Measurements from ENCODE around the gene ARSG. TPM values are rescaled to one million over a fixed set of nuclear protein-coding genes. Genes with fewer than 3 reads are reported as not detected.
A peak's percentile ranks its signal among the peaks of the same experiment; 100 is the strongest.

ARSG gene
- total and polyA plus RNA-seq, 10 of the 15 experiments (the other 5 are each of a cell fraction or from before 2014, with no cell fraction given) = 2.9 to 13.5 (median 7.6) TPM

GRCh38 chr17:68290955-68291835, at the start of gene ARSG, which contains the start of gene SLC16A6 (continued):
- no peak for TF ChIP-seq E2F4 (IDR thresholded peaks at IDR 0.05; ENCODE audit: low read depth, low read length)
- TF ChIP-seq NFIC (IDR thresholded peaks at IDR 0.05; ENCODE audit: low read depth, low read length) = no peak
- TF ChIP-seq MTA2 (IDR thresholded peaks at IDR 0.05; ENCODE audit: low read depth) = no peak
- TF ChIP-seq SUZ12 (IDR thresholded peaks at IDR 0.05; ENCODE audit: unreplicated experiment) = no peak
- no peak for TF ChIP-seq PRDM15 (CRISPR knock-in tag; IDR thresholded peaks at IDR 0.05)
- peak; percentile 2; the same call in 1 of the 2 replicates for TF ChIP-seq SIN3A (IDR thresholded peaks at IDR 0.05; ENCODE audit: low read depth, low read length)
- TF ChIP-seq FOXK2 (IDR thresholded peaks at IDR 0.05) = no peak
- TF ChIP-seq YY1 (IDR thresholded peaks at IDR 0.05; ENCODE audit: low read depth, low read length) = 0 out of 2 replicates have a peak, but pooled peaks have one; percentile 33
- TF ChIP-seq PBX3 (IDR thresholded peaks at IDR 0.05; ENCODE audit: insufficient replicate concordance, low read depth, low read length) = no peak
- peak; percentile 29; the same call in 1 of the 2 replicates for TF ChIP-seq NBN (IDR thresholded peaks at IDR 0.05)
- peak; percentile 85 for TF ChIP-seq BACH1 (IDR thresholded peaks at IDR 0.05; ENCODE audit: borderline replicate concordance)
- no peak for TF ChIP-seq ETV6 (conservative IDR thresholded peaks at IDR 0.05 in 1 of 2, IDR thresholded peaks at IDR 0.05 in 1 of 2; ENCODE audit: borderline replicate concordance in 1 of 2, low read depth in 1 of 2)
- peak; percentile 62; the same call in 1 of the 2 replicates for TF ChIP-seq RB1 (IDR thresholded peaks at IDR 0.05; ENCODE audit: borderline replicate concordance)
- peak; percentile 93 for TF ChIP-seq MYC (IDR thresholded peaks at IDR 0.05; ENCODE audit: insufficient read depth, insufficient read length, insufficient replicate concordance, low read length, severe bottlenecking)
- no peak for TF ChIP-seq WRNIP1 (IDR thresholded peaks at IDR 0.05; ENCODE audit: borderline replicate concordance, low read depth, low read length)
- TF ChIP-seq RELB (IDR thresholded peaks at IDR 0.05; ENCODE audit: low read depth) = no peak
- TF ChIP-seq MEF2A (IDR thresholded peaks at IDR 0.05; ENCODE audit: insufficient read depth, low read depth, low read length) = no peak
